Activated T-cell treated with anti-CD3 and anti-CD28 coated beads for 1 hour (primary cell): ENCODE data around the gene SYTL2.
"Not testable (repeated sequence)": the region's sequence is repeated elsewhere in the genome, so short reads cannot be mapped to it uniquely, and the experiment has no call there.

Experiments
- DNase-seq: peaks from one replicate; pipeline ENCODE4 v3.0.0-alpha.2; 2020; ENCODE audit warnings: low read depth

Gene SYTL2

DNA sequence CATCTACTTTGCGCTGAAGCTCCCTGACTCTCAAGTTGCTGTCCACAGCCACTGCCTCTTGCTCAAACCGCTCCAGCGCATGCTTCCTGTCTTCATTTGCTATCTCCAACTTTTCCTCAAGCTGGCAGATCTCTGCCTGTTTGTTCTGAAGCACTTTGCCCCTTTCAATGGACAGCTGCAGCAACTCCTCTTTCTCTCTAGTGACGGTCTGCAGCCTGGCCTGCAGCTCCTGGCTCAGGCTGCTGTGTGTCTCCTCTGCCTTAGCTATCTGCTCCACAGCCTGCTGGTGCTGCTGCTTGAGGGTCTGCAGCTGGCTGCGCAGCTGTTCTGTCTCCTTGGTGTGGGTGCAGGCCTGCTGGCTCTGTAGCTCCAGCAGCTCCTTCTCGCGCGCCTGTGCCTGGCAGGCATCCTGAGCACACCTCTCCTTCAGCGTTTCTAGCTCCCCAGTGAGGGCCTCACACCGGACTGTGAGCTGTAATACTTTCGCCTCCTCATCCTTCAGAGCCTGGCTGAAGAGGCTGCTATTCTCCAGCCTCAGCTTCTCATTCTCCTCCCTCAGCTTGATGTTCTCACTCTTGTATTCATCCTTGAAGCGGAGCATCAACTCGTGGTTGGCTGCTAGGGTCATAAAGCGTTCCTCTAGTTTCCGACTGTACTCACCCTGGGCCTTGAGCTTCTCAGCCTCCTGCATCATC is 125.7 kb downstream of the SYTL2 start:
- DNase-seq, result no peak

DNA sequence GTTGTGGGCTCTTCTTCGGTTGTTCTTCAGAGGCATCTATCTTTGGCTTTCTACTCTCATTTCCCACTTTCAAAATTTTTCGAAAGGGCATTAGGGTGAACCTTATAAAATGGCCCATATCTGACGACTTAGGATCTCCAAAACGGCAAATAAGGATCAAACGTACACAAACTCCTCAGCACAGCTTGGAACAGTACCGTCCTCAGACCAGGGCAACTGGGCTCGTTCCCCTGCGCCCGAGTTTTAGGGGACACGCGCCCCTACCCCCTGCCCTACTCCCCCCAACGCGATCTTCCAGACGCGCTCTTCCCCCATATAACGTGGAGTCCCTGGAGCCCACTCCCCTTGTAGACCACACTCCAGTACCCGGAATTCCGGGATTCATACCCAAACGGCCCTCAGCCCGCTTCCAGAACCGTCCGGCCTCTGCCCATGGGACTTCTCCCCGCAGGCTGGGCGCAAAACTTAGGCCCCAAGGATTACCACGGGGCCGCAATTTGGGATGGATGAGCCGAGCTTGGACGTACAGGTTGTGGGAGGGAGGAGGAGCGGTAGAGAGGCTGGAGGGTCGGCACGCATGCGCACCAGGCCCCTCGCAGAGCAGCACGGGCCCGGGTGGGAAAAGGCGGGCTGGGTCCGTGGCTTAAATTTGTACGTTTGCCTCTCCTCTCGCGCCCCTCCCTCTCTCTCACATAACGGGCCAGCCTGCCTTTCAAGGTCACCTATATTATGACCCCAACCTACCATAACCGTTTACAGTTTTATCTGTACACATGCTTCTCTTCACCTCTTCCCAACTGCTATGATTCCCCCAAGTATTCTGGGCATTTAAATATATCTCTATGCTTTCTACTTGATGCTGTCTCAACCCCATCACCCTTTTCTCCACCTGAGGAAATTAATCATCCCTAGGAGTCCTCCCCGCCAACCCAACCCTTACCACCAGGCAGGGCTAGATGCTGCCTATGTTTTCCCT is 128.3 kb downstream of the SYTL2 start:
- DNase-seq, result peak; percentile 54

DNA sequence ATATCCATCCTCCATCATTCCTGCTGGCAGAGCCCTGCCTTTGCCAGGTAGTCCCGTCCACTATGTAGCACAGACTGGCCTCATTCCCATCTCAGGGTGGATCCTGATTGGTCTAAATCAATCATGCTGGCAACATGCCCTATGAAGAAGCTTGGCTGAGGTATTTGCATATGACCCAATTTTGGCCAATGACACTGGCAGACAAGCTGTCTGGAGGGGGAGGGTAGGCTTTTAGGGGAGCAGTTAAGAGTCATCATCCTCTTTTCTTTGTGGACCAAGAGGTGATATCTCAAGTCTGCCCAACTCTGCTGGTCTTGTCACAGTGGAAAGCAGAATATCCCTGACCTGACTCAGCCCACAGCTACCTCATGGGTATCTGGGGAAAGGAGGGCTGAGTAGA is 130.0 kb downstream of the SYTL2 start:
- no peak for DNase-seq

DNA sequence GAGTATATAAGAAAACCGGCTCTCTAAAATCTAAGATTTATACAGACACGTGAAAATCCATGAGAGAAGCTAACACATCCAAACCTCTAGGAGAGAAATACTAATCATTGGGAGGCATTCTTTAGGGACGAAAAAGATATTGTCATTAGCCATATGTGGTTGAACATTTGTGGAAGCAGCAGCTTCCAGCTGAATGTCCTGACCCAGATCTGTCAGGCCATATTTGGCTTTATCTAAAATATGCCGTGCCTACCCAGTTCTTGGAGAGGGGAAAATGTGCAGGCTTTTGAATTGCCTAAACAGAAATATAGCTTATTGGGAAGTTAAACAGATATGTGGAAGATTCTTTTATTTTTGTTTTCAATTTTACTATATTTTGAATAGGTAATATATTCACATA is 131.4 kb downstream of the SYTL2 start:
- no peak for DNase-seq

DNA sequence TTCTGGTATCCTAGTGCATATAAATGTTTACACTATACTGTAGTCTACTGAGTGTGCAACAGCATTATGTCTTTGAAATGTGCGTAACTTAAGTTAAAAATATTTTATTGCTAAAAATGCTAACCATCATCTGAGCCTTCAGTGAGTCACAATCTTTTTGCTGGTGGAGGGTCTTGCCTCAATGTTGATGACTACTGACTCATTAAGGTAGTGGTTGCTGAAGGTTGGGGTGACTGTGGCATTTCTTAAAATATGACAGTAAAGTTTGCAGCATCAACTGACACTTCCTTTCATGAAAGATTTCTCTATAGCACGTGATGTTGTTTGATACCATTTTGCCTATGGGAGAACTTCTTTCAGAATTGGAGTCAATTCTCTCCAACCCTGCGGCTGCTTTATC is 137.5 kb downstream of the SYTL2 start:
- no peak for DNase-seq

DNA sequence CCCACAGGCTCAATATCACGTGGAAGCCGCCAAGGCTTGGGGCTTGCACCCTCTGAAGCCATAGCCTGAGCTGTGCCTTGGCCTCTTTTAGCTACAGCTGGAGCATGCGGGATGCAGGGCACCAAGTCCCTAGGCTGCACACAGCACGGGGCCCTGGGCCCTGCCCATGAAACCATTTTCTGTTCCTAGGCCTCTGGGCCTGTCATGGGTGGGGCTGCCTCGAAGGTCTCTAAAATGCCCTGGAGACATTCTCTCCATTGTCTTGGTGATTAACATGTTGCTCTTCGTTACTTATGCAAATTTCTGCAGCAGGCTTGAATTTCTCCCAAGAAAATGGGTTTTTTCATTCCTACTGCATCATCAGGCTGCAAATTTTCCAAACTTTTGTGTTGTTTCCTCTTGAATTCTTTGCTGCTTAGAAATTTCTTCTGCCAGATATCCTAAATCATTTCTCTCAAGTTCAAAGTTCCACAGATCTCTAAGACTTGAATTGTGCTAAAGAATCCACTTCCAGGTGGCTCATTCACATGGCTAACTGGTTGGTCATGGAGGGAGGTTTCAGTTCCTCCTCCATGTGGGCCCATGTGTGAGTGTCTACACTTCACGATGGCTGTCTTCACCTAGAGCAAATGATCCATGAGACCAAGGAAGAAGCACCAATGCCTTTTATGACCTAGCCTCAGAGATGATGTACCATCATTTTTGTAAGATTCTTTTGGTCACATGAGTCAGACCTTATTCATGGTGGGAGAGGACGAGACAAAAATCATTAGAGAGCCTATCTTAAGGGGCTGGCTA is 138.6 kb downstream of the SYTL2 start:
- DNase-seq, result no peak

DNA sequence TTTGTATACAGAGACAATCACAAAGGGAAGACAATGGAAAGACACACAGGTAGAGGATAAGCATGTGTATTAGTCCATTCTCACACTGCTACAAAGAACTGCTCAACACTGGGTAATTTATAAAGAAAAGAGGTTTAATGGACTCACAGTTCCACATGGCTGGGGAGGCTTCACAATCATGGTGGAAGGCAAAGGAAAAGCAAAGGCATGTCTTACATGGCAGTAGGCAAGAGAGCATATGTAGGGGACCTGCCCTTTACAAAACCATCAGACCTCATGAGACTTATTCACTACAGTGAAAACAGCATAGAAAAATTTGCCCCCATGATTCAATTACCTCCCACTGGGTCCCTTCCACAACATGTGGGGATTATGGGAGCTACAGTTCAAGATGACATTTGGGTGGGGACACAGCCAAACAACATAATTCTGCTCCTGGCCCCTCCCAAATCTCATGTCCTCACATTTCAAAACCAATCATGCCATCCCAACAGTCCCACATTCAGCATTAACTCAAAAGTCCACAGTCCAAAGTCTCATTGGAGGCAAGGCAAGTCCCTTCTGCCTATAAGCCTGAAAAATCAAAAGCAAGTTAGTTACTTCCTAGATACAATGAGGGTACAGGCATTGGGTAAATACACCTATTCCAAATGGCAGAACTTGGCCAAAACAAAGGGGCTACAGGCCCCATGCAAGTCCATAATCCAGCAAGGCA is 139.8 kb downstream of the SYTL2 start:
- DNase-seq, result not testable (repeated sequence)

DNA sequence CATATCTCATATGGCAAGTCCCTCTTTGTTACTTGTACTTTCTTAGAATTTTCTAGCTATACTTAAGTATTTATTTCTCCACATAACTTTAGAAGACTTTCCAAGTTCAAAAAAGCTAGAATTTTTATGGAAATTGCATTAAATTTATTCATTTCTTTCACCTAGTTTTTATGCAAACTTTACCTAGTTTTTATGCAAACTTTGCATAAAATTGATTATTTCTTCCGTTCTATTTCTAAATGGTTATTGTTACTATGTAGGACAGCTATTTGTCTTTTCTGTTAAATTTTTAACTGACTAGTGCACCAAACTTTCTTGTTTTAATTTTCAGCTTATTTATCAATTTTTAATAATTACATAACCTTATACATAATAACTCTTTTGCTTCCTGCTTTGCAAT is 142.8 kb downstream of the SYTL2 start:
- DNase-seq, result no peak

DNA sequence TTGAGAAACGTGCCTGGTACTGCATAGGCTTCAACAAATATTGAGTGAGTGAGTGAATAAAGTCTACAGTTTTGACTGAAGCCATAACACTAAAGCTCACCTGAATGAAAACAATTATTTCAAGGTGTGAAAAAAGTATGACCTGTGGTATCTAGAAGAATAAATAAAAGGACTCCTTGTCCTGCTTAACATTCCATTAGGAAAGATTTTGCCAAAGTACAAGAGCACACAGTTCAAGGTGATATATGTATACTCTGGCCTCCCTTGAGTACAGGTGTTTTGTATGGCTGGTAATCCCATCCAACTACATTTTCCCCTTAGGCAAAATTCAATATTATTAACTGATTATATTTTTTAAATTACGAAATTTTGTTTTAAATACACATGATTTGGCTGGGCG is 144.3 kb downstream of the SYTL2 start:
- DNase-seq, result no peak

DNA sequence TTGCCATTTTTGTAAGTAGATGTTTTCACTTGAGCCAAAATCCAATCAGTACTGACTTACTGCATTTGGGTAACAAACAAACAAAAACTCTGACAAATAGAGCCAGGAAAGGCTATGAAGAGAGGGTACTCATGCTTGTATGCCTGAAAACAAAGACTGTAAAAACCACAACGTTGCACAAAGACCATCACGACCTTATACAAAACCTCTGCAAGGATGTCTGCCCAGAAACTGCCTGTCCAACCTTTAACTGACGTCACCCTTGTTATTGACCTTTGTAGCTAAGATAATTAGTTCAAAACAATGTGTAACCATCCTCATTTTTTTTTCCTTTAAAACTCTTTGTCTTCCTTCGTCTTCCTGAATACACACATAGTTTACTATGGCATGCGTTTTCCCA is 145.2 kb downstream of the SYTL2 start:
- DNase-seq, result no peak

DNA sequence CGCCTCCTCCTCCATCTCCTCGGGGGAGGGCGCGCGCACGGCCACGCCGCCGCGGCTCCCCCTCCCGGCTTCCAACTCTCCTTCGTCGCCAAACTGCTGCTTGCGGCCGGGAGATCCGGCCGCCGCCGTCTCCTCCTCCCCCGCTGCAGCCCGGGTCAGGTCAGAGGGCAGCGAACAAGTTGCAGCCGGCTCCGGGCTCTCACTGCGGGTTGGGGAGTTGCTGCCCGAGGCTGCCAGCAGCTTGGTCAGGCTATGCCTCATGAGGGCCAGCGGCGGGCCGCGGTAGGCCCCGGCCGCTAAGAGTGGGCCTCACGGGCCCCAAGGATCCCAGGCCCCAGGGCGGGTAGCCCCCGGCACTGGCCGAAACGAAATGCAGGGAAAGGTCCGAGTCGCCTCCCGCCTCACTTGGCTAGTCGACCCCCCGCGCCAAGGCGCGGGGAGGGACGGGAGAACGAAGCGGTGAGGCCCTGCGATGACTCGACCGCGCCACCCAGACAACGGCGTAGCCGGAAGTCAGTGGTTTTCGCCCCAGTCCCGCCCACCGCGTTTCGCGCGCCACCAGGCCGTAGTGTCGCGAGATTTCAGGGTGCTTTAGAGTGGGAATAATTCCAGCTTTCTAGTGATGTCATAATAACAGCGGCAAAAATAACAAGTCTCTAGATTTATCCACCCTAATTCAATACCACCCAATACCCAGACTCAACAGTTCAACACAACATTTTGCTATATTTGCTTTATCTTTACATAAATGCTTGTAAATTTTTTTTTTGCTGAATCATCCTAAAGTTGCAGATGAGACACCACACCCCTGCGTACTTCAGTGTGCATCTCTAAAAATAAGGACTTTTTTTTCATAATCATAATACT is 146.1 kb downstream of the SYTL2 start, which contains the start of gene CREBZF:
CREBZF (minus strand) TSS at position 515 of the 867 bp plus-strand sequence; CDS start at position 261, 254 bp downstream.
- peak; percentile 88 for DNase-seq

DNA sequence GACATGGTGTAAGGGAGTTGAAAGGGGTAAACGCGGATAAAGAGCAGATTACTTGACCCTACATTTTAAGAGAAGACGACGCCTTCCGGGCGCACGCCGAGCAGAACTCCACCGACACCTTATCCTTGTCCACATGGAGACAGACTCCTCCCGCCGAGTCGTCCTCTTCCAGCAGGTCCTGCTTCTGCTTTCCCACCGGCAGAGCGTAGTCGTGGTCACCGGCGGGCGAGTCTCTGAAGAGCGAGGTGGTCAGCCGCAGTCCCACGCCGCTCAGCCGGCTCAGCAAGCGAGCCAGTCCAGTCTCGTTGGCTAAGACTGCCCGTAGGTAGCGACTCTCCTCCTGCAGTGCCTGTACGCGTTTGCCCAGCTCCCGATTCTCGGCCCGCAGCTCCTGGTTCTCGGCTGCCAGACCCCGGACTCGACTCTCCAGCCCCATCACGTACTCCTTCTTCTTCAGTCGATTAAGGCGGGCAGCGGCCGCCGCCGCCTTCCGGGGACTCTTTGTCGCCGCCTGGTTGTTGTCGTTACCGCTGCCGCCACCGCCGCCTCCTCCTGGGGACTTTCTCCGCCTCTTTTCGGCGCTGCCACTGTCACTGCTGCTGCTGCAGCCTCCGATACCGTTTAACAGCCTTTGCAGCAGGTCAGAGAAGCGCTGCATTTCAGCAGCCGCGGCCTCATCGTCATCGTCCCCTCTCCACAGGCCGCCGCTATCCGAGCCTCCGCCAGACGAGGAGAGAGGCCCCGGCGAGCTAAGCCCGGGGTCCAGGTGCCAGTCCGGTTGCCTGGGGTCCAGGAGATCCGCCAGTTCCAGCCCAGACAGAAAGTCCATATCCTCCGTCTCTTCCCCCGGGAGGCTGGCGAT is 147.0 kb downstream of the SYTL2 start:
- DNase-seq, result peak; percentile 82

DNA sequence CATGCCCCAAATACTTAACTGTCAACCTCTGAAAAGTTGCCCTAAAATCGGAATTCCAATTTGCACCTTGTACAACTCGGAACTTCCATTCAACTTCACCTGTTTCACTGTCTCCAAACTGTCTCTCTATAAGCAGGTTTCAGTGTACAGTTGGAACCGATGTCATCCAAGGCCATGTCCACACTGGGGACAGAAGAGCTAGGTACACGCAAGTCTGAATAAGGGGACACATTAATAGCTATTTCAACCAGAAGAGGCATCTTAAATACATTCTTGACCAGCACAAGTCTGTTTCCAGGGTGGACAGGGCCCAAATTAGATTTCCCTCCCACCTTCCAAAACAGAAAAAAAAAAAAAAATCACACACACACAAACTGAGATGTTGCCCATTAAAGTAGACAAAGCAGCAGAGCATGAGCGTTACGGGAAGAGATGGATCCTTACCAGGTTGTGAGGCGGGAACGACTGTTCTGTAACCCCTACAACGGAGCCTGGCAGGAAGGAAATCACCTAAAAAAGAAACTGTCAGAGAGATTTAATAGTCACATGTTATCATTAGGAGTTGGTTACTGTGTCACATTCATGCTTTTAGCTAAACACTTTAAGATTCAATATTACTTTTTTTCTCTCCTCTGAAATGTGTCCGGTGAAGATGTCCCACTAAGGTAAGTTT is 147.7 kb downstream of the SYTL2 start:
- no peak for DNase-seq

DNA sequence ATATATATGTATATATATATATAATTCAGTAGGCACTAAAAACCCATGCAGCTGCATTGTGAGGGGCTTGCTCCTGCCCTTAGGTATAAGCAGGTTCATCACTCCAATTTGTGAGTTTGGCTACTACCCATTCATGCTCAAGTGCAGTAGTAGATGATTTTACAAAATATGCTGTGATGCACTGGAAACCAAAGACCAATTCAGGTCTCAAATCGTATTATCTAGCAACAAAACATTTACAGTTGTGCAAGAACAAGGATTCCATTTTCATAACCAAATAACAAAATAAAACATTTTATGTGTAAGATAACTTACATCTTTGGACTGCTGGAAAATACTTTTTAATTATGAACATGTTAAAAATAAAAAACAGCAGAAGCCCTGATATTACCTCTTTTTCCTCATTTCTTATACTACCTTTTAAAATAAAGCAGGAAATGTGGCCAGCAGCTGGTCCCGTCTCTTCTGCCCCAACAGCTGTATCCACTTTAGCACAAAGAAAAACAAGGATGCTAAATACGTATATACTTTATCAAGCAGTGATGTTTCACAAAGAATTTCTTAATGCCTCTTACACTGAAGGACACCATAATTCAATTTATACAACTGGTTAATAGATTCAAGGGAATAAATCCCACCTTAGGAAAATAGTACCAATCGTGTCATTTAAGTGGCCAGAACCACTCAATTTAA is 148.8 kb downstream of the SYTL2 start:
- DNase-seq, result no peak

DNA sequence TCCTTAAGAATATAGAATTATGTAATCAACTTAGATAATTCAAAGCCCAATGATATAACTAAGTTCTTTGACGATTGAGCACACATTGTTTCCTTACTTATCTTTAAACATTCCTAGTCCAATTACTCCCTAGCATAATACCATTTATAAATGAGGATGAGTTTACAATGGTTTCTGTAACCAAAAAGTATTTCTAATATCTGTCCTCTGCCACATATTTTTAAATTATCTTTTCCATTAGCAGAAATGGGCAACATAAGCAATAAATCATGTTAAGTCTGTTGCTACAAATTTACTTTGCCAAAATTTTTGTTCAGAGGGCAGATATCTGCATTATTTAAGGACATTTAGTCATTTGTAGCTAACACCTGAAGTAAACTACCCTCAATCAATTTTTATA is 152.8 kb downstream of the SYTL2 start:
- DNase-seq, result no peak

DNA sequence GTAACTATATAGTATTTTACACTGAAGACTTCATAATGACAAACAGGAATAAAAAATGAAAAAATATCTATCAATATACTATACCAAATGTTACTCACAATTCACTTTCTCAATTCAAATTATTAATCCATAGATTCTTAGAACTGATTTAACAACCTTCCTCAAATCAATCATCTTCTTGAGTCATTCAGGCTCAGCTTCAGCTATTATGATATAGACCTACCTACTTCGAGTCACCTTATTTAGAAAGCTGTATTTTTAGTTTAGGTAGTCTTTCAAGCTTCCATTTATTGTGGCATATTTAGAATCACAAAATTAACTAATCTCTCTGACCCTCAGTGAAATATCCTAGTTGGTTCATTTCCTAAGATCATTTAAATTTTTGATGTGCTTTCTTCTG is 154.2 kb downstream of the SYTL2 start:
- DNase-seq, result no peak

DNA sequence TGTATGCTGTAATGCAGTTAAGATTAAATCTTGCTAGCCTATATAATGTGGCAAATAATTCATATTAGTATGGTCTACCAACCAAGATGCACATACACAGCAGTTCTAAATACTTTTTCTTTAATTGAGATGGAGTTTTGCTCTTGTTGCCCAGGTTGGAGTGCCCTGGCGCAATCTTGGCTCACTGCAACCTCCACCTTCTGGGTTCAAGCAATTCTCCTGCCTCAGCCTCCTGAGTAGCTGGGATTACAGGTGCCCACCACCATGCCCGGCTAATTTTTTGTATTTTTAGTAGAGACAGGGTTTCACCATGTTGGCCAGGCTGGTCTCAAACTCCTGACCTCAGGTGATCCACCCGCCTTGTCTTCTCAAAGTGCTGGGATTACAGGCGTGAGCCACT is 156.6 kb downstream of the SYTL2 start:
- not testable (repeated sequence) for DNase-seq

DNA sequence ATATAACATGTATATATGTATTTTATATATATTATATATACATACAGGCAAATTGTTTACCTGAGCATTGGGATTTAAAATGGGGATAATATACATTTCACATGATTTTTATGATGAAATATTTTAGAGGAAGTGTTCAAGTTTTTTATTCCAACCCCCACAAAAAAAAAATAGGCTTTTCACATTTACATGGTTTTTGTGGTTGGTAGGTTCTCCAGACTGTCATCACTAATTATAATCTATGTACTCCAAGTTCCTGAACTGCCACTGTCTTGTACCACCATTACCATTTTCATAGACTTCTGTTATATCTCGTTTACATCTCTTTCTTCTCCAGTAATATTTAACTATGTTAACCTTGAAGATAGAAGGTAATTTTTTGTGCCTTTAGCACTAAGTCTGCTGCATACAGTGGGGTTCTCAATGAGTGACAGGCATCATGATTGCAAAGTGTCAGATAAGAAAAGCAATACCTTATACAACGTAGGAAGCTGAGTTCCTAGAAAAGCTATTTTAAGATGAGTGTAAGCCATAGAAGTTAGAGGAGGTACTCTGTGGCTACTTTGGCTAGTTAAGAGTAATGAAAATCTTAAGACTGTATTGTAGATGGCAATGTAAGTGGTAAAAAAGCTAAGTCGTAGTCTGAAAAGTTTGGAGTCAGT is 158.0 kb downstream of the SYTL2 start:
- DNase-seq, result no peak
